Lung (tissue), 12 donors: ENCODE data around the gene ANTKMT. TPM values are rescaled to one million over a fixed set of nuclear protein-coding genes. Genes with fewer than 3 reads are reported as not detected.

Source experiments
- ATAC-seq: fragments of 200-7000 bp; cut with Tn5 transposase; one replicate; pipeline ENCODE4 v1.9.1; 2020; ENCODE audit warnings: moderate number of reproducible peaks; ENCODE audit not compliant: insufficient read depth, low FRiP score
- DNase-seq, 3 donors: peaks; one replicate each; pipeline ENCODE4 v3.0.0-alpha.2; 2013 to 2017
- H3K27ac ChIP-seq, 2 donors: one replicate each; pipeline ENCODE4 v1.5.1; 2013; ENCODE audit warnings: mild to moderate bottlenecking in 2 of 2, moderate library complexity in 2 of 2, control low read depth in 1 of 2, inconsistent platforms in 1 of 2, low read depth in 1 of 2, low read length in 1 of 2
- H3K27me3 ChIP-seq, 3 donors: one replicate each; pipeline ENCODE4 v1.5.1; 2013; ENCODE audit warnings: low read length in 2 of 3; ENCODE audit not compliant: control insufficient read depth in 3 of 3, insufficient read depth in 3 of 3
- H3K36me3 ChIP-seq, 4 donors: one replicate each; pipeline ENCODE4 v1.5.1; 2013; ENCODE audit warnings: low read length in 4 of 4, mild to moderate bottlenecking in 1 of 4, moderate library complexity in 1 of 4; ENCODE audit not compliant: control insufficient read depth in 4 of 4, insufficient read depth in 4 of 4
- H3K4me1 ChIP-seq, 5 donors: one replicate each; pipeline ENCODE4 v1.5.1; 2013; ENCODE audit warnings: low read length in 5 of 5, mild to moderate bottlenecking in 2 of 5, moderate library complexity in 1 of 5; ENCODE audit not compliant: control insufficient read depth in 5 of 5, insufficient read depth in 5 of 5
- H3K4me3 ChIP-seq: one replicate; pipeline ENCODE4 v1.5.1; 2013; ENCODE audit warnings: mild to moderate bottlenecking, control low read depth, moderate library complexity
- H3K9ac ChIP-seq, 2 donors: one replicate each; pipeline ENCODE4 v1.5.1; 2013; ENCODE audit warnings: low read length in 2 of 2, control low read depth in 1 of 2; ENCODE audit not compliant: insufficient read depth in 1 of 2
- H3K9me3 ChIP-seq, 4 donors: one replicate each; pipeline ENCODE4 v1.5.1; 2013; ENCODE audit warnings: low read length in 3 of 4, mild to moderate bottlenecking in 1 of 4, moderate library complexity in 1 of 4; ENCODE audit not compliant: control insufficient read depth in 4 of 4, insufficient read depth in 3 of 4
- CTCF ChIP-seq: IDR thresholded peaks from 2 replicates; pipeline ENCODE4 v1.5.1; 2012; ENCODE audit warnings: mild to moderate bottlenecking; ENCODE audit errors: control extremely low read depth, extremely low read depth
- WGBS, 2 donors: extraction: QIAGEN DNeasy Blood & Tissue Kit; methylation state at CpG; one replicate each; pipeline ENCODE4 v1.1.7; 2013; 5-methylcytosine and 5-hydroxymethylcytosine counted together
- polyA plus RNA-seq, 2 donors: library from polyadenylated mRNA; stranded (reverse); fragments of 200-250 nt; gene quantifications; one replicate each; pipeline ENCODE4 v1.2.1, GENCODE V29; 2013
- total RNA-seq, 2 donors: library from RNA; depleted of rRNA in 1 of 2; stranded (reverse); fragments of >200 nt in 1 of 2; gene quantifications; one replicate each; pipeline ENCODE4 v1.2.1, GENCODE V29; 2014 to 2021
- donor health status: control.
- donor health status: control.
- donor health status: Bipolar disorder and iron deficiency.
- donor health status: healthy.
- donor health status: DM: yes; HTN: yes; CAD: no.

The ANTKMT gene
- total and polyA plus RNA-seq, 4 donors, result 9.2 to 65.7 (median 45.9) TPM

- Histone ChIP-seq H3K27ac (no peak overlapping the region), H3K4me3 (no peak overlapping the region), H3K4me1 (peaks cover 0 to 5% (median 0%) of the 10 kb centered on the region in 5 donors), H3K27me3 (no peaks in the 10 kb centered on the region), H3K9ac (no peak overlapping the region), H3K9me3 (no peaks in the 10 kb centered on the region), H3K36me3 (no peaks in the 10 kb centered on the region)
- ATAC-seq (no peak), DNase-seq (no peak)
- no peak for TF ChIP-seq CTCF
- 70 to 71% methylated on average over 14 to 24 of the region's 38 CpGs for WGBS, 2 donors
These were observed 46.8 kb downstream of the ANTKMT start for GRCh38 chr16:767743-768235.

GRCh38 chr16:768428-768827 is 47.5 kb downstream of the ANTKMT start:
- TF ChIP-seq CTCF, result no peak
- no peaks in the 10 kb centered on the region for H3K27me3 ChIP-seq

GRCh38 chr16:769184-769784 is 48.3 kb downstream of the ANTKMT start:
- ATAC-seq (no peak), DNase-seq (no peak)
- Histone ChIP-seq H3K4me3 (no peak overlapping the region), H3K27ac (no peak overlapping the region), H3K9ac (no peak overlapping the region), H3K27me3 (no peaks in the 10 kb centered on the region), H3K9me3 (no peaks in the 10 kb centered on the region), H3K36me3 (no peaks in the 10 kb centered on the region), H3K4me1 (peaks cover 0 to 5% (median 0%) of the 10 kb centered on the region in 5 donors)
- TF ChIP-seq CTCF, result no peak
- WGBS, 2 donors, result 57 to 77% methylated on average over 20 of the region's 20 CpGs

More at GRCh38 chr16:768428-768827, 47.5 kb downstream of the ANTKMT start:
- H3K4me1 ChIP-seq, result peaks cover 0 to 5% (median 0%) of the 10 kb centered on the region in 5 donors
- ATAC-seq (no peak), DNase-seq (no peak)
- H3K9me3 ChIP-seq, result no peaks in the 10 kb centered on the region
- H3K9ac ChIP-seq, result no peak overlapping the region
- H3K36me3 ChIP-seq, result no peaks in the 10 kb centered on the region
- no peak overlapping the region for H3K4me3 ChIP-seq
- H3K27ac ChIP-seq, result no peak overlapping the region
- 84 to 85% methylated on average over 21 of the region's 21 CpGs for WGBS, 2 donors
